Measurements from ENCODE around the gene ZFYVE21. TPM values are rescaled to one million over a fixed set of nuclear protein-coding genes. Genes with fewer than 3 reads are reported as not detected.

ZFYVE21 gene
- total RNA-seq, 1 experiment from 2014 or later, result 59.7 TPM

GRCh38 chr14:103724116-103724515, 8.5 kb downstream of the ZFYVE21 start (continued):
- TF ChIP-seq AFF4 (CRISPR knock-in tag; IDR thresholded peaks at IDR 0.05; ENCODE audit: borderline replicate concordance), result no peak
- no peak for TF ChIP-seq ZNF671 (CRISPR knock-in tag; IDR thresholded peaks at IDR 0.05)
- TF ChIP-seq SOX15 (CRISPR knock-in tag; IDR thresholded peaks at IDR 0.05), result no peak
- no peak for TF ChIP-seq MLX (CRISPR knock-in tag; IDR thresholded peaks at IDR 0.05)
- TF ChIP-seq CDX4 (CRISPR knock-in tag; IDR thresholded peaks at IDR 0.05; ENCODE audit: borderline replicate concordance), result no peak
- no peak for TF ChIP-seq MYBL2 (CRISPR knock-in tag; IDR thresholded peaks at IDR 0.05)
- no peak for TF ChIP-seq USF2 (CRISPR knock-in tag; IDR thresholded peaks at IDR 0.05)
- no peak for TF ChIP-seq CREM (CRISPR knock-in tag; IDR thresholded peaks at IDR 0.05)
- TF ChIP-seq E2F1 (CRISPR knock-in tag; IDR thresholded peaks at IDR 0.05), result no peak
- TF ChIP-seq ZNF425 (CRISPR knock-in tag; conservative IDR thresholded peaks at IDR 0.05), result no peak
- no peak for TF ChIP-seq JAZF1 (CRISPR knock-in tag; IDR thresholded peaks at IDR 0.05)

- Mint-ChIP-seq H3K36me3 (peaks cover 12% of the 10 kb centered on the region), H3K27ac (no peak overlapping the region), H3K9me3 (no peaks in the 10 kb centered on the region), H3K4me1 (no peaks in the 10 kb centered on the region; the same call in 1 of the 2 replicates), H3K4me3 (no peak overlapping the region), H3K27me3 (ENCODE audit: low read depth) (no peaks in the 10 kb centered on the region)
- no peak for TF ChIP-seq AFF4 (CRISPR knock-in tag; IDR thresholded peaks at IDR 0.05; ENCODE audit: borderline replicate concordance)
- no peak for TF ChIP-seq JUN (CRISPR knock-in tag; IDR thresholded peaks at IDR 0.05)
- no peak for TF ChIP-seq JAZF1 (CRISPR knock-in tag; IDR thresholded peaks at IDR 0.05)
- no peak for ATAC-seq
- DNase-seq (ENCODE audit: low spot score), result no peak
- POLR2A ChIA-PET, result no interaction called here
- CTCF ChIA-PET, result no interaction called here
These were observed 9.5 kb downstream of the ZFYVE21 start for GRCh38 chr14:103725001-103725682.
